ENCODE data around the gene PRSS2. TPM values are rescaled to one million over a fixed set of nuclear protein-coding genes. Genes with fewer than 3 reads are reported as not detected.

Gene PRSS2
- total and polyA plus RNA-seq, 4 donors: not detected

DNA sequence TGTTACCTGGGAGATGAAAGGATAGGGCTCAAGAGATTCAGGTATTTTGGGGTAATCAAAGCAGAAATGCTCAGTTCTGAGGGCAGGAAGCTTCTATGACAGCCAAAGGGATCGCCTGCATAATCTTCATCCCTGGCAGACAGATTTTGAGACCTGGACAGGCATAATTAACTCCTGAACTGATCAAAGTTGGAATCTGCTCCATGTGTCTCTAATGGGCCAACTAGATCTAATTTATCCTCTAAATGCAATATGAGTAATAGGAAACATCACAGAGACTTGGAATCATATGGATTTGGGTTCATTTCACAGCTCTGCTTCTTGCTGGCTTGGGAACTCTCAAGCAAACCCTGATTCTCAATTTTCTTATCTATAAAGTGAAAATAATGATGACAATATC lies 42.9 kb downstream of the PRSS2 start:
- peaks cover 6% of the 10 kb centered on the region for H3K4me1 ChIP-seq (ENCODE audit: control insufficient read depth, insufficient read depth, low read length)
- no peak overlapping the region for H3K4me3 ChIP-seq (ENCODE audit: low read depth, low read length)
- no peaks in the 10 kb centered on the region for H3K9me3 ChIP-seq (ENCODE audit: control insufficient read depth, insufficient read depth, low read length)
- H3K27ac ChIP-seq (ENCODE audit: low read depth, low read length): no peak overlapping the region
- no peaks in the 10 kb centered on the region for H3K36me3 ChIP-seq (ENCODE audit: control insufficient read depth, insufficient read depth, low read length)
- no peaks in the 10 kb centered on the region for H3K27me3 ChIP-seq (ENCODE audit: control insufficient read depth, insufficient read depth, low read length)
- DNase-seq (ENCODE audit: low read depth in 4 of 6, low spot score in 6 of 6): no peak
- WGBS (ENCODE audit: insufficient coverage): 71% methylated on average over 1 of the region's 1 CpG

- DNase-seq (ENCODE audit: low read depth in 4 of 6, low spot score in 6 of 6): peak in 2 of 6 donors; percentile 19 to 47
- Histone ChIP-seq H3K4me3 (ENCODE audit: low read depth, low read length) (no peak overlapping the region), H3K27ac (ENCODE audit: low read depth, low read length) (no peak overlapping the region), H3K4me1 (ENCODE audit: control insufficient read depth, insufficient read depth, low read length) (peaks cover 6% of the 10 kb centered on the region), H3K9me3 (ENCODE audit: control insufficient read depth, insufficient read depth, low read length) (no peaks in the 10 kb centered on the region), H3K27me3 (ENCODE audit: control insufficient read depth, insufficient read depth, low read length) (no peaks in the 10 kb centered on the region), H3K36me3 (ENCODE audit: control insufficient read depth, insufficient read depth, low read length) (no peaks in the 10 kb centered on the region)
- WGBS (ENCODE audit: insufficient coverage): no CpG with 5 or more reads among the region's 2 CpGs
Observed at GRCh38 chr7:142814451-142814850, 43.7 kb downstream of the PRSS2 start.

GRCh38 chr7:142815134-142815533 lies 44.4 kb downstream of the PRSS2 start:
- Histone ChIP-seq H3K4me1 (ENCODE audit: control insufficient read depth, insufficient read depth, low read length) (peaks cover 6% of the 10 kb centered on the region), H3K36me3 (ENCODE audit: control insufficient read depth, insufficient read depth, low read length) (no peaks in the 10 kb centered on the region), H3K4me3 (ENCODE audit: low read depth, low read length) (no peak overlapping the region), H3K27ac (ENCODE audit: low read depth, low read length) (no peak overlapping the region), H3K27me3 (ENCODE audit: control insufficient read depth, insufficient read depth, low read length) (no peaks in the 10 kb centered on the region), H3K9me3 (ENCODE audit: control insufficient read depth, insufficient read depth, low read length) (no peaks in the 10 kb centered on the region)
- WGBS (ENCODE audit: insufficient coverage): no CpG with 5 or more reads among the region's 3 CpGs
- peak in 2 of 6 donors; percentile 69 to 88 for DNase-seq (ENCODE audit: low read depth in 4 of 6, low spot score in 6 of 6)

DNA sequence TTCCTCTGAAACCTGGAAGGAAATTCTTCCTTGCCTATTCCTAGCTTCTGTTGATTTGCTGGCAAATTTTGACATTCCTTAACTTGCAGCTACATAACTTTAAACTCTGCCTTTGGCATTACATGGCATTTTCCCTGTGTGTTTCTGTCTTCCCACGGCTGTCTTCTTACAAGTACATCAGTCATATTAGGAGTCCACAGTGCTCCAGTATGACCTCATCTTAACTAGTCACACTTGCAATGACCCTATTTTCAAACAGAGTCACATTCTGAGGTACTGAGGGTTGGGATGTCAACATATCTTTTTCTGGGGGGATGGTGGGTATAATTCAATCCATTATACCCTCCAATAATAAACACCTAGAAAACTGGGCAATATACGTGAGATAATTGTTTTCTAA lies 46.7 kb downstream of the PRSS2 start:
- no peak overlapping the region for H3K27ac ChIP-seq (ENCODE audit: low read depth, low read length)
- H3K4me3 ChIP-seq (ENCODE audit: low read depth, low read length): no peak overlapping the region
- H3K4me1 ChIP-seq (ENCODE audit: control insufficient read depth, insufficient read depth, low read length): peaks cover 6% of the 10 kb centered on the region
- no peaks in the 10 kb centered on the region for H3K36me3 ChIP-seq (ENCODE audit: control insufficient read depth, insufficient read depth, low read length)
- H3K27me3 ChIP-seq (ENCODE audit: control insufficient read depth, insufficient read depth, low read length): no peaks in the 10 kb centered on the region
- no peaks in the 10 kb centered on the region for H3K9me3 ChIP-seq (ENCODE audit: control insufficient read depth, insufficient read depth, low read length)
- DNase-seq (ENCODE audit: low read depth in 4 of 6, low spot score in 6 of 6): no peak
- no CpG with 5 or more reads among the region's 2 CpGs for WGBS (ENCODE audit: insufficient coverage)

DNA sequence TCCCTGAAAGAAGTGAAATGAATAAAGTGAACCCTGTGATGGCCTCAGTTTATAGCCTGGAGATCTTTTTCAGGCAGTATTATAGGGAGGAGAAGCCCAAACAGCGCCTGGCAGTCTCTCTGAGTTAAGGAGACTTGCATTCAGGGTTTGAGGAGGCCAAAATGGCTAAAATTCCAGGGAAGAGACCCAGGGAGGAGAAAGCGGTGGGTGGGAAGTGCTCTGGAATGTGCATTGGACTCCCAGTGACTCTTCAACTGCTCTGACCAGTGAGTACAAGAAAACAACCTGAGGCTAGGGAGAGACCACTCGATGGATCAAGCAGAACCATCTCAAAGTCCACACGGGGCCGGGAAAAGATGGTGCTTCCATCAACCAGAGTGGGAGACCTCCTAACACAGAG lies 48.8 kb downstream of the PRSS2 start:
- H3K27me3 ChIP-seq (ENCODE audit: control insufficient read depth, insufficient read depth, low read length): no peaks in the 10 kb centered on the region
- 88% methylated on average over 5 of the region's 5 CpGs for WGBS (ENCODE audit: insufficient coverage)
- H3K9me3 ChIP-seq (ENCODE audit: control insufficient read depth, insufficient read depth, low read length): no peaks in the 10 kb centered on the region
- DNase-seq (ENCODE audit: low read depth in 4 of 6, low spot score in 6 of 6): no peak
- H3K4me3 ChIP-seq (ENCODE audit: low read depth, low read length): no peak overlapping the region
- no peaks in the 10 kb centered on the region for H3K36me3 ChIP-seq (ENCODE audit: control insufficient read depth, insufficient read depth, low read length)
- no peak overlapping the region for H3K27ac ChIP-seq (ENCODE audit: low read depth, low read length)
- no peaks in the 10 kb centered on the region for H3K4me1 ChIP-seq (ENCODE audit: control insufficient read depth, insufficient read depth, low read length)

DNA sequence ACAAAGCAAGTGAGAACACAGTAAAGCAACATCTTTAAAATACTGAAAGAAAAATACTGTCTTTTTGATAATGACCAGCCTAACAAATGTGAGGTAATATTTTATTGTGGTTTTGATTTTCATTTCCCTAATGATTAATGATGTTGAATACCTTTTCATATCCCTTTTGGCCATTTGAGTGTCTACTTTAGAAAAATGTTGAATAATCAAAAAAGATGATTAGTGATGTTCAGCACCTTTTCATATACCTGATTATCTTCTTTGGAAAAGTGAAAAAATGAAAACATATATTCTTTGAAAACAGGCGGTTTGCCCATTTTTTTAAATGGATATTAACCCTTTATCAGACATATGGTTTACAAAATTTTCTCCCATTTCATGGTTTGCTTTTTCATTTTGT lies 51.9 kb downstream of the PRSS2 start:
- WGBS (ENCODE audit: insufficient coverage): no CpG with 5 or more reads among the region's 1 CpG
- Histone ChIP-seq H3K27ac (ENCODE audit: low read depth, low read length) (no peak overlapping the region), H3K36me3 (ENCODE audit: control insufficient read depth, insufficient read depth, low read length) (no peaks in the 10 kb centered on the region), H3K9me3 (ENCODE audit: control insufficient read depth, insufficient read depth, low read length) (no peaks in the 10 kb centered on the region), H3K4me3 (ENCODE audit: low read depth, low read length) (no peak overlapping the region), H3K4me1 (ENCODE audit: control insufficient read depth, insufficient read depth, low read length) (no peaks in the 10 kb centered on the region), H3K27me3 (ENCODE audit: control insufficient read depth, insufficient read depth, low read length) (no peaks in the 10 kb centered on the region)
- no peak for DNase-seq (ENCODE audit: low read depth in 4 of 6, low spot score in 6 of 6)

Small RNA genes within 50 kb of the gene (small RNA-seq; reads per million reads assigned to genes)
- gene TRBD1 (ENCODE audit: low replicate concordance) (not detected), gene TRBJ1-1 (ENCODE audit: low replicate concordance) (not detected), gene TRBJ1-2 (ENCODE audit: low replicate concordance) (not detected), gene TRBJ1-3 (ENCODE audit: low replicate concordance) (not detected), gene TRBJ1-4 (ENCODE audit: low replicate concordance) (not detected), gene TRBJ1-5 (ENCODE audit: low replicate concordance) (not detected), gene TRBJ1-6 (ENCODE audit: low replicate concordance) (not detected), gene TRBJ2-1 (ENCODE audit: low replicate concordance) (not detected), gene TRBJ2-2 (ENCODE audit: low replicate concordance) (not detected), gene TRBJ2-2P (ENCODE audit: low replicate concordance) (not detected), gene TRBJ2-3 (ENCODE audit: low replicate concordance) (not detected), gene TRBJ2-4 (ENCODE audit: low replicate concordance) (not detected), gene TRBJ2-5 (ENCODE audit: low replicate concordance) (not detected), gene TRBJ2-6 (ENCODE audit: low replicate concordance) (not detected), gene TRBJ2-7 (ENCODE audit: low replicate concordance) (not detected)

Other genes starting within 250 kb of the PRSS2 start
- gene PRSS1, start 21.5 kb upstream of the PRSS2 start, total RNA-seq: not detected
- under 1 TPM; 0.43 to 0.89 TPM for gene PRSS1, start 21.5 kb upstream of the PRSS2 start, polyA plus RNA-seq (ENCODE audit: insufficient read length in 2 of 2)
- gene EPHB6, start 84.1 kb downstream of the PRSS2 start, total RNA-seq: 10 to 100 TPM; 15.6 to 20.3 TPM
- 10 to 100 TPM; 47.4 to 54.6 TPM for gene EPHB6, start 84.1 kb downstream of the PRSS2 start, polyA plus RNA-seq (ENCODE audit: insufficient read length in 2 of 2)
- under 1 TPM; 0.10 to 0.66 TPM for gene TRPV6, start 114.8 kb downstream of the PRSS2 start, total RNA-seq
- gene TRPV6, start 114.8 kb downstream of the PRSS2 start, polyA plus RNA-seq (ENCODE audit: insufficient read length in 2 of 2): 1 to 10 TPM; 1.2 to 1.5 TPM
- under 1 TPM in 1 of 2 donors, not detected in 1; 0.11 TPM for gene TRPV5, start 162.8 kb downstream of the PRSS2 start, total RNA-seq
- under 1 TPM in 1 of 2 donors, not detected in 1; 0.24 TPM for gene TRPV5, start 162.8 kb downstream of the PRSS2 start, polyA plus RNA-seq (ENCODE audit: insufficient read length in 2 of 2)
- gene LLCFC1, start 168.5 kb downstream of the PRSS2 start, total RNA-seq: not detected
- gene LLCFC1, start 168.5 kb downstream of the PRSS2 start, polyA plus RNA-seq (ENCODE audit: insufficient read length in 2 of 2): under 1 TPM in 1 of 2 donors, not detected in 1; 0.38 TPM
- 1 to 10 TPM in 1 of 2 donors, under 1 TPM in 1; 0.99 to 3.4 TPM for gene KEL, start 191.4 kb downstream of the PRSS2 start, total RNA-seq
- gene KEL, start 191.4 kb downstream of the PRSS2 start, polyA plus RNA-seq (ENCODE audit: insufficient read length in 2 of 2): 1 to 10 TPM in 1 of 2 donors, under 1 TPM in 1; 0.60 to 1.6 TPM